Epidermal melanocyte (primary cell): ENCODE measurements around the gene GMPPA.

Experiments
- DNase-seq: peaks from one replicate; pipeline ENCODE4 v3.0.0; 2011; ENCODE audit warnings: low spot score; ENCODE audit not compliant: insufficient read length

The GMPPA gene

DNA sequence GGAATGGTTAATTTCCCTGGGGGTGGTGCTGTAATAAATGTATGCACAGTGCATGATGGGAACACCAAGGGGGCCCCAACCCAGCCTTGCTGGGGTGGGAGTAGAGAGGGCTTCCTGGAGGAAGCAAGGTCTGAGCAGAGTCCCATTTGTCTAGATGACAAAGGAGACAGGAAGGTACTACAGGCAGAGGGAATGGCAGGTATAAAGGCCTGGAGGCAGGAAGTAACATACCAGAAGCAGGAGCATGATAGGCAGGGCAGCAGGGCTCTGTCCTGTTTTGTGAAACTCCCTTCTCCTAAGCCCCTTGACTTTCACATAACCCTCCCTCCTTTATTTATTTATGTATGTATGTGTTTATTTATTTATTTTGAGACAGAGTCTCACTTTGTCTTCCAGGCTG lies 3.9 kb downstream of the GMPPA start:
- no peak for DNase-seq

DNA sequence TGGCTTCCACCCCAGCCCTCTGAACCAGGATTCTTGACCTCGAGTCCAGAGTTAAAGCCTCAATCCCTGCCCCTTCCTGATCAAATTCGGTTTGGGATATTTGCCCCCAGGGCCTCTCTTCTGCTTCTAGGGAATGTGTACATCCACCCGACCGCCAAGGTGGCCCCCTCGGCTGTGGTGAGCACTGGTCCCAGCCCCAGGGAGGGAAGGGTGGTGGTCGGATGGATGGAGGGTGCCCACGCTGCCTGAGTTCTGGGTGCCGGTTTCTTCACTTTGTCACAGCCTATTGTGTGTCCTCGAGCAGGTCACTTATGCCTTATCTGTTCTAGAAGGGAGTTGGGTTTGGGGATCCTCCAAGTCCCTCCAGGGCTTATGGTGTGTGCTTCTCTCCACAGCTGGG lies 6.9 kb downstream of the GMPPA start:
- DNase-seq: no peak

DNA sequence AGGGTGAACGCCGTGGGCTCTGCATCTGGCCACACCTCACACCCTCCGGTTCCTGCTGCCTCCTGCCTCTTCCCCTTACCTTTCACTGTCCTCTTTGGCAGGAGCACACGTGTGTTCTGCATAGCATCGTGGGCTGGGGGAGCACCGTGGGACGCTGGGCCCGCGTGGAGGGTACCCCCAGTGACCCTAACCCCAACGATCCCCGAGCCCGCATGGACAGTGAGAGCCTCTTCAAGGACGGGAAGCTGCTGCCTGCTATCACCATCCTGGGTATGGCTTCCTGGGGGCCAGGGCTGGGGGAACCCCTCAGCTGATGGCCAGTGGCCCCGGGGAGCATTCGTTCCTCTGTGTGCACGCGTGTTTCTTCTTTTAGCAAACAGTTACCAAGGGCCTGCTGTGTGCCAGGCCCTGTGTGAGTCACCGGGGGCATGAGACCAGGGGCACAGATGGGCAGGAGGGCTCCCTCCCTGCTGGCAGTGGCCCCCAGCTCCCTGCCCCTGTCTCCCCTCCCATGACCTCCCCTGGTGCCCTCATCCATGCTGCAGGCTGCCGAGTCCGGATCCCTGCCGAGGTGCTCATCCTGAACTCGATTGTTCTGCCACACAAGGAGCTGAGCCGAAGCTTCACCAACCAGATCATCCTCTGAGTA lies 7.6 kb downstream of the GMPPA start:
- DNase-seq: no peak

DNA sequence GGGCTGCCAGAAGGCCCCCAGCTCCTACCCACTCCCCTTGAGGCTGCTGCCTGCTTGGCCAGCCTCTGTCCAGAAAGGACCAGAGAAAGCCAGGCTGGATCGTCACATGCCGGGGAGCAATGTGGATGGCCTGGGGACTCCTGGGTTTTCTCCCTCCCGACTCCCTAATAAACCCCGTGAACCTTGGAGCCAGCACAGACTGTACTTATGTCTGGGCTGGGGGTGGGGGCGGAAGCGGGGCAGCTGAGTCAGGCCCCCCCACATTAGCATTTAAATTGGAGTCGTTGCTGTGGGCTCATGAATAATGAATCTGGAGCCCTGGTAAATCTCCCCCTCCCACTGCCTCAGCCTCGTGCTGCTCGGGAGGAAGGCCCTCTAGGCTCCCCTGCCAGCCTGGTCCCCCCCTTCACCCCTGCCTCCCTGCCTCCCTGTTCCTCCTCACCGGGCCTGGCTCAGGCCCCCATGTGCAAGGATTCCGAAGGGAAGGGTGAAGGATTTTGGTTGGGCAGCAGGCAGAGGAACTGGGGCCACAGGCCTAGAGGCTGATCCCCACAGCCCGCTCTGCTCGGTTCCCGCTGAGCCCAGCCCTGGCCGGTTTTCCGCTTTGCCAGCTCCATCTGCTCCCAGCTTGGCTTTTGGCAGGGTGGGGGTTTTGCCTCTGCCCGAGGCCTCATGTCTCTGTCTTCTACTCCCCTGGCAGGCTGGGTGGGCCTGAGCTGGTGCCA lies 8.3 kb downstream of the GMPPA start:
- DNase-seq: no peak

DNA sequence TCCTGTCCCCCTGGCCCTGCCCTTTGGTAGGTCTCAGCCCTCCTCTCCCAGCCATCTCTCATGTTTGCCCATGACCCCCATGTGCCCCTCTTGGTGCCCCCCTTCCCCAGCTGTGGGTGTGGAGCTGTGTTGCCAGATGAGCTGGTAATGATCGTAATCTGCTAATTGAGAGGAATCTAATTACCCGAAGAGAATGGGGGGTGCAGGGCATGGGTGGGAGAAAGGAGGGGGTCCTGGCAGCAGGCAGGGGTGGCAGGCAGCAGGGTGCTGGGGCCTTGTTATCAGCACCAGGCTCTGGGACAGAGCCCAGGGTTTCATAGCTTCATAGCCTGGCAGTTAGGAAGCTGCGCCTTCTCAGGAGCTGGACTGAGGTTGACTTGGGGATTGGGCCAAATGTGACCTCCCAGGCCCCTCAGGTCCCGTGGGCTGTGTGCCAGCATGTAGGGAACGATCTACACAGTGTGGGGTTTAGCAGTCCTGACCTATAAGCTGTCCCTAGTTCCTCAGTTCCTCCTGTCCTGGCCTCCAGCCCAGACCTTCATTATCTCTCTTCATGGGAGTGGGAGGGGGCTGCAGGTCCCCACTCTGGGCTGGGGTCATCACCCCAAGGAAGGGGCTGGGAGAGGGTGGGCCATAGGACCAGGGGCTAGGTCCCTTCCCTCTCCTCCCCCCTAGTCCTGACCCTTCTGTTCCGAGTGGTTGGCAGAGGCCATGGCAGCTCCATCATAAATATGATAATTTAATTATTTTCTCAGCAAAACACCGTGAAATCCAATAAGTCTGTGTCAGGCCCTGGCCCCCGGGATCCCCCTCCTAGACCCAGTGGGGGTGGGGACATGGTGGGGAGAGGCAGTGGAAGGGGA lies 9.1 kb downstream of the GMPPA start:
- DNase-seq: no peak

- no peak for DNase-seq
Measured at GRCh38 chr2:219508444-219508734, 9.7 kb downstream of the GMPPA start.

DNA sequence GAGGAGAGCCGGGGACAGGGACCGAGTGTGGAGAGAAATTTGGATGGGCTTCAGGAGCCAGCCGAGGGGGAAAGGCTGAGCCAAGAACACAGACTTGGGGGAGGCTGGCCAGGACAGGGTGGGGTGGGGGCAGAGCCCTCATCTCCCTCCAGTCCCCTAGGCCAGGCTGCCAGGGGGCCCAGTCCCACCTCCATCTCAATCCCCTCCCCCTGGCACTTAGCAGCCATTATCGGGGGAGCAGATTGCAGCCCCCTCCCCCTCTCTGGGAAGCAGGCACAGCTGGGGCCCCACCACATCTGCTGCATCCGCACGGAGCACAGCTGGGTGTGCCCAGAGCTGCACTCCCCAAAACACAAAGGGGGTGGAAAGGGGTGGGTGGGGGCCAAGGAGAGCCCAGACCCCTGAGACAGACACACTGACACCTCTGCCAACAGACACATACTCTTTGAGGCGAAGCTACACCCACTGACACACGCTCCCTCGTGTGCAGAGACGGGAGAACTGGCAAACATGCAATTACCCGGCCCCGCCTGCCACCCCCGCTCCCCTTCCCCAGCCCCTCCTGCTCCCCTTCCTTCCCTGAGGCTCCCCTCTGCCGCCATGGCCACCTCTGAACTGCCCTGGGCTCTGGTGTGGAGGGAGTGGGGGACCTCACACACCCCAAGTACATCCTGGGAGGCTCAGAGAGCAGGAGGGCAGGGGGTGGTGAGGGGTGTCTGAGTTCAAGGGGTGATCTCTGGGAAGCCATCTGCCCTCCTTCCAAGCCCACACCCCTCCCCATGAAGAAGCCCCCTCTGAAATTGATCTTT lies 10.5 kb downstream of the GMPPA start:
- no peak for DNase-seq

DNA sequence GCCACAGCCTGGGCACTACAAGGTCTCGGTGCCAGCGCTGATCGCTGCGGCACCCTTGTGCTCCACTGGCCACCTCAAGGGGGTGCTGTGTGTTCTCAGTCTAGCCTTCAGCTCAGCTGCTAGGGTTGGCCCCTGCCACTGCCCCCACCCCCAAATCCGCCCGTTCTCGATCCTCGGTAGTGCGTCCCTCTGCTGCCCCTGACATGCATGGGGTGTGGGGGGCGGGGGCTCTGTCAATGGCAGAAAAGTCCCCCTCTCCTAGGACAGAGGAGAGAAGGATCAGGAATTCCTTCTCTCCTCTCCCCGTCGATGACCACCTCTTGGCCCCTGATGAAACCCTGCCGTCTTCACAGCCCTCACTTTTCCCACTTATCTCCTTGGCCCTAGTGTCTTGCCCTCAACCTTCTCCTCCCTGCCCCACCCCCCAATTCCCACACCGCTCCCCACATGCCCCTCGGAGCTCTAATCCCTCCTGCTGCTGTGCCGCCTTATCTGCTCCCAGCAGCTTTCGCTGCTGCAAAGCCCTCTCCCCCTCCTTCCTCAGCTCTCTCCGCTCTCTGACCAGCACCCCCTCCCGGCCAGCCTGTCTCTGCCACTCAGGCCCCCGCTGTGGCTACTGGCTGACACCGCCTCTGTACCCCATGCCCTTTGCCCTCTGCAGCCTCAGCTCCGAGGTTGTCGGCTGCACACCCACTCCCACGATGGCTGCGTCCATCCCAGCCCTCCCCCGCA lies 11.3 kb downstream of the GMPPA start:
- DNase-seq: peak; percentile 64

DNA sequence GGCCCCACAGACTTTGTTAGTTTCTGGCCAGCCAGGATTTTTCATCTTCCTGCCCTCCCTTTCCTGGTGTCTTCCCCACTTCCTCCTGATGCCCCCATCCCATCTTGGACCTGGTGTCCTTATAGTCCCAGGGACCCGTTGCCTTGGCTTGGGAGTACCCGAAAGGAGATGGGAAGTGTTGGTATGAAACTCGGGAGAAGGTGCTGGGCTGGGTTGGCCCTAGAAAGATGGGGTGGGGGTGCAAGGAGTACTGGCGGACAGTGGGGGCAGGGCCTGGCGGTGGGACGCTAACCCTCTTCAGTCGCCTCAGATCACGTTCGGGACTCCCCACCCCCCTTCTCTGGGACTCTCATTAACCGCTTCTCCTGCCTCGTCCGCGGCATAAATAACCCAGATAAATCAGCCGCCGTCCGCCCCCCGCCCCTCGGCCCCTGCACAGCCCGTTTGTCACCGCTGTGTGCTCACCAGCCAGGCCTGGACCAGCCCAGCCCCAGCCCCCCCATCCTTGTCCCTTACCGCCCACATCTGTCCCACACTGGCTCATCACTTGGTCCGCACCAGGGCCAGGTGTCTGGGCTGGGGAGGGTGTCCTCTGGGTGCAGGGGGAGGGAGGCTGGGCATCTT lies 11.9 kb downstream of the GMPPA start:
- no peak for DNase-seq

DNA sequence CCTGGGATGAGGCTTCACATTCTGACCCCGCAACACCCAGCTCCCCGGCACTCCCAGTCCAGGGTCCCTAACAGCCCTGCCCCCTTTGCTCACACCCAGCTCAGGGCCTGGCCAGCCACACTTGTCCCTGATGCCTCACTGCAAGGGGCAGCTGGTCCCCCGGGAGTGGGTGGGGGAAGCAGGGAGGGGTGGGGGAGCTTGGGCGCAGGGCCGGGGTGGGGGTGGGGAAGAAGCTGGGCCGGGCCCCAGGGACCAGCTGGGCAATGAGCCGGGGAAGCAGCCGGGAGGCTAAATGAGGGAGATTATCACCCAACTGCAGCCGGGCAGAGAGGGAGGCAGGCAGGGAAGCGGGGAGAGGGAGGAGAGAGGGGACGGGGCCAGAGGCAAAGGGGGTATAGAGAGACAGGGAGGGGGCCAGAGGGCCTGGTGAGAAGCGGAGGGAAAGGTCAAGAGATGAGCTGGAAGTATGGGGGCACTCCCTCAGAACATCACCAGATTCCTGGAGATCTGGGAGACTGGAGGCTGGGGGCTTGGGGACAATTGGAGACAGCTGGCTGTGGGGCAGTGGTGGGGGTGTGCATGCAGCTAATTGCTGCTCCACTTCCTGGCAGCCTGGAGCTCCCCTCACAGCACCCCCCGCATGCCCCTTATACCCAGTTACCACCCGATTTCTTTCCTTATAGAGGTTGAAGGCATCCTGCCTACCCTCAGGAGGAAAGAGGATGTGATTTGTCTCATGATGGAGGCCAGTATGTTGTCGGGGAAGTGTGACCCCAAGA lies 13.0 kb downstream of the GMPPA start:
- no peak for DNase-seq

- no peak for DNase-seq
Measured at GRCh38 chr2:219512524-219513216, 14.0 kb downstream of the GMPPA start.

DNA sequence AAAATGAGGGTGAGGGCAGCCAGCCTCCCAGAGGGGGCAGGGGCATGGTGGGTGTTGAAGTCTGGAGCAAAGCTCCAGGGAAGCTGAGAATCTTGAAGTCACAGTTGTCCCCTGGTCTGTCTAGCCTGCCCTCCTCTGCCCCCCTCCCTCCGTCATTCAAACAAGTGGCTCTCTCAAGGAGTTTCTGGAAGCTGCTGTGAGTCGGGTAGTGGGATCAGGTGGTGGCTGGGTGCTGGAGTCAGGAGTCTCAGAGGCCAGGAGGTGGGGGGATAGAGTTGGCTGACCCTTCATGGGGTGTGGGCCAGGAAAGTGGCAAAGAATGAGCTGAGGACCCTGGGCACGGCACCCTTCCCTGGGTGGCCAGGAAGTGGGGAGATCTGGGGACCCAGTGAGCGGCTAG lies 15.1 kb downstream of the GMPPA start:
- DNase-seq: no peak

DNA sequence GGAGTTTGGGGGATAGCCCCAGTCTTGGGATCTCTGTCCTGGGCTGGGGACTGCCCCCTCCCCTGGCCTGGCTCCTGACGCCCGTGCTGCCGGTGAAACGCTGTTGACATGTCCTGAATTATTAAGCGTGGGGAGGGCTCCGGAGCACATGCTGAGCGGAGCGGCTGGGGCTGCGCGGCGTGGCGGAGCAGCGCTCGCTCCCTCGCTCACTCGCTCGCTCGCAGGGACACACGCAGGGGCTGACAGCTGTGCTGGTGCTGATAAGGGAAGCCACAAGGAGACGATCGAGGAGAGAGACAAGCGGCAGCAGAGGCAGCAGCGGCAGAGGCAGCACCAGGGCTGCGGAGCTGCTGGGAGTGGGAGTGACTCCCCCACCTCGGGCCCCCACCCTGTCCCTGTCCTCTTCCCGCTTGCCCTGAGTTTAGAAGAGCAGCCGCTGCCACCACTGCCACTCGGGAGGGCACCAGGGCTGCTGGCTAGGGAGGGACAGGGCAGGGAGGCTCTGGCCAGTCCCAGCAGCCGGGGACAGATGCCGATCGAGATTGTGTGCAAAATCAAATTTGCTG lies 15.6 kb downstream of the GMPPA start, which contains the start of gene ASIC4:
ASIC4 (plus strand) TSS at position 287 of the 566 bp plus-strand sequence; CDS start at position 530, 243 bp downstream.
- no peak for DNase-seq

DNA sequence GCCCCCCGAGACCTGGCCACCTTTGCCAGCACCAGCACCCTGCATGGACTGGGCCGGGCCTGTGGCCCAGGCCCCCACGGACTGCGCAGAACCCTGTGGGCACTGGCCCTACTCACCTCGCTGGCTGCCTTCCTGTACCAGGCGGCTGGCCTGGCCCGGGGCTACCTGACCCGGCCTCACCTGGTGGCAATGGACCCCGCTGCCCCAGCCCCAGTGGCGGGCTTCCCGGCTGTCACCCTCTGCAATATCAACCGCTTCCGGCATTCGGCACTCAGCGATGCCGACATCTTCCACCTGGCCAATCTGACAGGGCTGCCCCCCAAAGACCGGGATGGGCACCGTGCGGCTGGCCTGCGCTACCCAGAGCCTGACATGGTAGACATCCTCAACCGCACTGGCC lies 16.1 kb downstream of the GMPPA start:
- DNase-seq: no peak

DNA sequence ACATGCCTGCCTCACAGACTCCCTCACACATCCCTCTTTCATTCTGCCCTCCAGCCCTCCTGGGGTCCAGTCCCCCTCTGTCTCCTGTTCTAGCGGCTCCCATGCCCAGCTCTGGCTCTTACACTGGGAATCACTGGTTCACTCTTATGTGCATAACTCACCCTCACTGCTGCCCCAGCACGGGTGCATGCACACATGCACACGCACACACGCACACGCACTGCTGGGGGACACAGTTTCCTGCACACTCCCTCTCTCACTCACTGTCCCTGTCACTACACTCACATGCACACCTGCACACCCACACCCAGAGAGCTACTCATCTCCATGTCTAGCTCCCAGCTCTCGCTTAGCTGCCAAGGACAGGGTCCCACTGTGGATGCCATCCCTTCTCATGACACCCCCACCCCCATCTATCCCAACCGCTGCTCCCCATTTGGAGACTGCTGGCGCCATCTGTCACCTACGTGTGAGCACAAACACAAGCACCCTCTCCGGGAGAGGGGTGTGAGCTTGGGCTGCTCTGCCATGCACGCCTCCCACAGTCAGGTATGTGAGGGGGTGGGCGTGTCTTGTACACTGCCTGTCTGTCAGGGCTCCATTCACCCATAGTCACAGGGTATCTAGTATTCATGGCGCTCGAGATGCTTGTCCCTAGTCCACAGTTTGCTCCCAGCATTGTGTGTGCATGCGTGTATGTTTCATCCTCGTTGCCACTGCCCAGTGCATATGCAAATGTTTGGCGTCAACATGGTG lies 17.4 kb downstream of the GMPPA start:
- no peak for DNase-seq

DNA sequence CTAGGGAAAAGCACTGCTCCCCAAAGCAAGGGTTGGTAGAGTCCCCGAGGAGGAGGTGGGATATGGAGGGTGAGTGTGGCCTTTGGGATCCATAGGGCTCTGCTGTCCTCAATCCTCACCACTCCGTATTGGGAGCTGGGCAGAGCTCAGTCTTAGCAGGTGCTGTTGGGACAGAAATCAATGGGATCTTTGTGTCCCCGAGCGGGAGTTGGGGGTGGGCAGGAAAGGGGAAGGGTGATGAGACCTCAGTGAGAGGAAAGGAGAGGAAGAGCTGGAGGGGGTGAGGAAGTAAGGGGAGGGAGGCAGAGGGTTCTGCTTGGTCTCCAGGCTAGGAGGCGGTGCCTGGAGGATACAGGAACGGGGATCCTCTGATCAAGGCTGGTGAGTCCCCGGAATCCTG lies 18.2 kb downstream of the GMPPA start:
- DNase-seq: no peak

DNA sequence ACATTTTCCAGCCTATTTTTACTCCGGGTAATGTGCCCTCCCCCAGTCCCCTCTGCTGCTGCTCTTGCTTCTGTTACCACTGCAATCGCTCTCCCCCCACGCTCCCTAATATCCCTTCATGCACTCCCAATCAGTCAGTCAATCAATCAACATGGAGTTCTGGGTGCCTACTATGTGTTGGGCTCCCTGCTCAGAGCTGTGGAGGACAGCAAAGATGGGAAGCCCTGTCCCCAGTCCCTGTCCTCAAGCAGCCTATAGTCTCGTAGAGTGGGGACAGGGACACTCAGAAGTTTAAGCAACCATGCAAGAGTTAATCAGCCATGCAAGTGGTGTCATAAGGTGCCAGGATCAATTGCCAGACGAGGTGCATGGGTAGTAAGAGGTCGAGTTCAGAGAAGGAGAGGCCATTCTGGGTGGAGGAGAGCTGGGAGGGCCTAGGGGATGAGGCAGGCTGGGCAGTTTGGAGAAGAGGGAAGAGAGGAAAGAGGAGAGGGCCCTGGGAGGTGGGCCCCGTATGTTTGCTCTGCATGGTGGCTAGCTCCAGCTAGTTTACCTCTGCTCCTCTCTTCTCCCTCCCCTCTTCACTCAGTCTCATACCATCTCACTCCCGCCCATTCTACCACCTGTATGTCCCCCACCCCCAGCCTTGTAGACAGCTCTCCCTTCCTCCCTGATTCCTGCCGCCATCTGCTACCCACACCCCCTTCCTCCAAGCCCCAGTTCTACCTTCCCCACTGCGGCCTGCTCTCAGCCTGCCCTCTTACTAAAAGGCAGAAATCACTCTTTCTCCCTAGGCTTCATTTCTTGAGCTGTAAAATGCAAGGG lies 19.5 kb downstream of the GMPPA start:
- DNase-seq: no peak
